ENCODE measurements around the gene SPOCD1.

Gene SPOCD1

GRCh38 chr1:31773861-31774260, 42.0 kb downstream of the SPOCD1 start:
- H3K4me3 ChIP-seq (ENCODE audit: low read depth, low read length) = no peak overlapping the region
- no peak for TF ChIP-seq CTCF (IDR thresholded peaks at IDR 0.05; ENCODE audit: borderline replicate concordance, insufficient read depth, low read depth, low read length)

GRCh38 chr1:31772669-31773248, 43.1 kb downstream of the SPOCD1 start:
- no peak overlapping the region for H3K4me3 ChIP-seq (ENCODE audit: low read depth, low read length)

GRCh38 chr1:31771891-31772668, 43.7 kb downstream of the SPOCD1 start:
- no peak for TF ChIP-seq CTCF (IDR thresholded peaks at IDR 0.05; ENCODE audit: borderline replicate concordance, insufficient read depth, low read depth, low read length)
- H3K4me3 ChIP-seq (ENCODE audit: low read depth, low read length) = no peak overlapping the region

More at GRCh38 chr1:31772669-31773248, 43.1 kb downstream of the SPOCD1 start:
- TF ChIP-seq CTCF (IDR thresholded peaks at IDR 0.05; ENCODE audit: borderline replicate concordance, insufficient read depth, low read depth, low read length) = no peak

GRCh38 chr1:31769720-31770390, 46.0 kb downstream of the SPOCD1 start:
- TF ChIP-seq CTCF (IDR thresholded peaks at IDR 0.05; ENCODE audit: borderline replicate concordance, insufficient read depth, low read depth, low read length) = no peak
- H3K4me3 ChIP-seq (ENCODE audit: low read depth, low read length) = no peak overlapping the region

GRCh38 chr1:31768939-31769704, 46.7 kb downstream of the SPOCD1 start:
- H3K4me3 ChIP-seq (ENCODE audit: low read depth, low read length) = no peak overlapping the region
- TF ChIP-seq CTCF (IDR thresholded peaks at IDR 0.05; ENCODE audit: borderline replicate concordance, insufficient read depth, low read depth, low read length) = no peak

- no peak overlapping the region for H3K4me3 ChIP-seq (ENCODE audit: low read depth, low read length)
- TF ChIP-seq CTCF (IDR thresholded peaks at IDR 0.05; ENCODE audit: borderline replicate concordance, insufficient read depth, low read depth, low read length) = no peak
Observed at GRCh38 chr1:31768407-31768907, 47.4 kb downstream of the SPOCD1 start.
